ENCODE measurements around the gene XKRX. TPM values are rescaled to one million over a fixed set of nuclear protein-coding genes. Genes with fewer than 3 reads are reported as not detected.

The XKRX gene
- total and polyA plus RNA-seq, 8 donors = 1.7 to 14.3 (median 2.4) TPM

- H3K4me3 ChIP-seq = no peak overlapping the region
- H3K4me1 ChIP-seq = no peaks in the 10 kb centered on the region
- H3K36me3 ChIP-seq = no peaks in the 10 kb centered on the region
- intact Hi-C loops (cut with DNase I) = no loop called here
- no peaks in the 10 kb centered on the region for H3K27me3 ChIP-seq
- H3K27ac ChIP-seq = no peak overlapping the region
- TF ChIP-seq CTCF (IDR thresholded peaks at IDR 0.05) = no peak
- no peak for ATAC-seq
- no peak for DNase-seq
- no peaks in the 10 kb centered on the region for H3K9me3 ChIP-seq
Measured at GRCh38 chrX:100946299-100946927, 17.7 kb upstream of the XKRX start.

GRCh38 chrX:100944601-100945000 lies 15.9 kb upstream of the XKRX start:
- Histone ChIP-seq H3K36me3 (no peaks in the 10 kb centered on the region), H3K27me3 (no peaks in the 10 kb centered on the region), H3K27ac (no peak overlapping the region), H3K4me1 (no peaks in the 10 kb centered on the region), H3K4me3 (no peak overlapping the region), H3K9me3 (no peaks in the 10 kb centered on the region)
- intact Hi-C loops (cut with DNase I) = no loop called here
- DNase-seq (no peak), ATAC-seq (no peak)
- no peak for TF ChIP-seq CTCF (IDR thresholded peaks at IDR 0.05)

- intact Hi-C loops (cut with DNase I) = no loop called here
- ATAC-seq (no peak), DNase-seq (no peak)
- Histone ChIP-seq H3K4me1 (no peaks in the 10 kb centered on the region), H3K4me3 (no peak overlapping the region), H3K36me3 (no peaks in the 10 kb centered on the region), H3K9me3 (no peaks in the 10 kb centered on the region), H3K27ac (no peak overlapping the region), H3K27me3 (no peaks in the 10 kb centered on the region)
- TF ChIP-seq CTCF (IDR thresholded peaks at IDR 0.05) = no peak
Measured at GRCh38 chrX:100939333-100939732, 10.6 kb upstream of the XKRX start.

GRCh38 chrX:100935767-100936166 lies 7.0 kb upstream of the XKRX start:
- H3K36me3 ChIP-seq = no peaks in the 10 kb centered on the region
- no peaks in the 10 kb centered on the region for H3K4me1 ChIP-seq
- H3K4me3 ChIP-seq = no peak overlapping the region
- no peak for TF ChIP-seq CTCF (IDR thresholded peaks at IDR 0.05)
- DNase-seq (no peak), ATAC-seq (no peak)
- no peaks in the 10 kb centered on the region for H3K9me3 ChIP-seq
- no peak overlapping the region for H3K27ac ChIP-seq
- H3K27me3 ChIP-seq = no peaks in the 10 kb centered on the region
- intact Hi-C loops (cut with DNase I) = no loop called here

GRCh38 chrX:100931925-100932285 lies 3.2 kb upstream of the XKRX start:
- Histone ChIP-seq H3K9me3 (no peaks in the 10 kb centered on the region), H3K36me3 (no peaks in the 10 kb centered on the region), H3K4me3 (no peak overlapping the region), H3K27me3 (peaks cover 0 to 23% of the 10 kb centered on the region in 2 donors), H3K4me1 (no peaks in the 10 kb centered on the region), H3K27ac (no peak overlapping the region)
- no peak for ATAC-seq
- TF ChIP-seq CTCF (IDR thresholded peaks at IDR 0.05) = no peak
- intact Hi-C loops (cut with DNase I) = no loop called here
- no peak for DNase-seq
